Activated CD8-positive, alpha-beta memory T cell treated with anti-CD3 and anti-CD28 coated beads, Interleukin-2, amount 10 ng/mL, durations not matched to agents 7 days and 5 days (primary cell): ENCODE results near the gene FOXF2. TPM values are rescaled to one million over a fixed set of nuclear protein-coding genes. Genes with fewer than 3 reads are reported as not detected.
"Not testable (repeated sequence)": the region's sequence is repeated elsewhere in the genome, so short reads cannot be mapped to it uniquely, and the experiment has no call there.

Experiments
- ATAC-seq: fragments of 150-1000 bp; cut with Tn5 transposase; one replicate; pipeline ENCODE4 v1.10.0; 2021; ENCODE audit warnings: moderate library complexity
- CTCF ChIA-PET: fragments of 350-600 bp; sonication (Branson Sonifier 250); formaldehyde crosslinking; loops from one replicate; lab custom pipeline; 2021; ENCODE audit warnings: antibody characterized with exemption; lab: Charles Lee
- DNase-seq: peaks from one replicate; pipeline ENCODE4 v3.0.0-alpha.2; 2020
- H3K27ac Mint-ChIP-seq: one replicate; pipeline ENCODE4 v1.8.0; 2021; ENCODE audit warnings: mild to moderate bottlenecking, mixed read lengths
- H3K27me3 Mint-ChIP-seq: one replicate; pipeline ENCODE4 v1.8.0; 2021; ENCODE audit warnings: mixed read lengths
- H3K36me3 Mint-ChIP-seq: one replicate; pipeline ENCODE4 v1.8.0; 2021; ENCODE audit warnings: mild to moderate bottlenecking, mixed read lengths
- H3K4me1 Mint-ChIP-seq: one replicate; pipeline ENCODE4 v1.8.0; 2021; ENCODE audit warnings: mixed read lengths
- H3K4me3 Mint-ChIP-seq: one replicate; pipeline ENCODE4 v1.8.0; 2021; ENCODE audit warnings: mild to moderate bottlenecking, moderate library complexity, mixed read lengths
- H3K9me3 Mint-ChIP-seq: one replicate; pipeline ENCODE4 v1.8.0; 2022; ENCODE audit warnings: low read depth, mixed read lengths
- total RNA-seq, 2 experiments: library from RNA; stranded (reverse); gene quantifications; one replicate each; pipeline ENCODE4 v1.2.3, GENCODE V29; 2021

The FOXF2 gene
- not detected for total RNA-seq

GRCh38 chr6:1389369-1390132 is at the start of gene FOXF2:
Gene FOXF2 (plus strand): TSS chr6:1389576. CDS start chr6:1389948, 372 bp downstream.
- H3K4me1 Mint-ChIP-seq = peaks cover 15% of the 10 kb centered on the region
- H3K4me3 Mint-ChIP-seq = no peak within 1 kb of the TSS
- CTCF ChIA-PET = interaction anchor here (0.9 to 1.6 kb wide), 3 partner anchors 8 to 16 kb away, joined by 3 to 4 read pairs (median 3); no protein-coding TSS in a partner anchor
- H3K36me3 Mint-ChIP-seq = no peaks in the 10 kb centered on the region
- no peaks in the 10 kb centered on the region for H3K9me3 Mint-ChIP-seq
- H3K27me3 Mint-ChIP-seq = peaks cover 80% of the 10 kb centered on the region
- no peak within 1 kb of the TSS for H3K27ac Mint-ChIP-seq
- DNase-seq = no peak
- ATAC-seq = no peak

GRCh38 chr6:1346101-1346500 is 43.3 kb upstream of the FOXF2 start:
- no peak for DNase-seq
- CTCF ChIA-PET = no interaction called here
- no peak for ATAC-seq
- H3K27ac Mint-ChIP-seq = no peak overlapping the region
- H3K27me3 Mint-ChIP-seq = peaks cover 26% of the 10 kb centered on the region
- no peaks in the 10 kb centered on the region for H3K4me1 Mint-ChIP-seq
- no peak overlapping the region for H3K4me3 Mint-ChIP-seq
- H3K36me3 Mint-ChIP-seq = no peaks in the 10 kb centered on the region
- peaks cover 6% of the 10 kb centered on the region for H3K9me3 Mint-ChIP-seq

DNA sequence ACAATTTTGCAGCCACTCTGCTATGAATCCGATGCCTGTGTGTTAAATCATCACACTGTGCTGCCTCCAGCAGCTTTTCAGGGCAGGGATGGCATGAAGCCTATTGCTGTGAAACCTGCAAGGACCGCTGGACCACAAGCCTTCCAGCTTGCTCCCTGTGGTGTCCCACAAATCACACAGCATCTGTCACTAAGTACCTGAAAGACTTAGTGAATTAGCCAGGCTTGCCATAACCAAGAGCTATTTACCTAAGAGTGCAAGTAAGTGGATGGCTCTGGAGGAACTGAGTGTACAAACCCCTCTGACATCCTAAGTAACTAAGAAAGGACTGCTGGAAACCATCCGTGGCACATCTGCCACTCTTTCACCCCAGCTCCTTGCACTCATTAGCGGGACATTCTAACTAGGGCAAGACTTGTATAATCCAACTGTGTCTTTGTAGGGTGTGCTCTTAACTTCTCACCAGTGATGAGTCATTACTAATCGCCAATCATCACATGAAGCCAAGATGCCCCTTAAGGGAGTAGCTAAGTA is 42.8 kb upstream of the FOXF2 start:
- peaks cover 27% of the 10 kb centered on the region for H3K27me3 Mint-ChIP-seq
- H3K4me3 Mint-ChIP-seq = no peak overlapping the region
- no peaks in the 10 kb centered on the region for H3K4me1 Mint-ChIP-seq
- no peak for DNase-seq
- no peak for ATAC-seq
- no peak overlapping the region for H3K27ac Mint-ChIP-seq
- CTCF ChIA-PET = no interaction called here
- H3K36me3 Mint-ChIP-seq = peaks cover 2% of the 10 kb centered on the region
- H3K9me3 Mint-ChIP-seq = peaks cover 6% of the 10 kb centered on the region

- Mint-ChIP-seq H3K9me3 (peaks cover 6% of the 10 kb centered on the region), H3K27ac (no peak overlapping the region), H3K4me1 (no peaks in the 10 kb centered on the region), H3K4me3 (no peak overlapping the region), H3K36me3 (peaks cover 2% of the 10 kb centered on the region), H3K27me3 (peaks cover 28% of the 10 kb centered on the region)
- DNase-seq = no peak
- CTCF ChIA-PET = no interaction called here
- no peak for ATAC-seq
These were observed 42.2 kb upstream of the FOXF2 start for GRCh38 chr6:1347161-1347560.

- Mint-ChIP-seq H3K27ac (no peak overlapping the region), H3K9me3 (peaks cover 6% of the 10 kb centered on the region), H3K36me3 (peaks cover 2% of the 10 kb centered on the region), H3K4me1 (no peaks in the 10 kb centered on the region), H3K4me3 (no peak overlapping the region), H3K27me3 (peaks cover 26% of the 10 kb centered on the region)
- no peak for ATAC-seq
- no peak for DNase-seq
- CTCF ChIA-PET = no interaction called here
These were observed 40.7 kb upstream of the FOXF2 start for GRCh38 chr6:1348675-1349074.

DNA sequence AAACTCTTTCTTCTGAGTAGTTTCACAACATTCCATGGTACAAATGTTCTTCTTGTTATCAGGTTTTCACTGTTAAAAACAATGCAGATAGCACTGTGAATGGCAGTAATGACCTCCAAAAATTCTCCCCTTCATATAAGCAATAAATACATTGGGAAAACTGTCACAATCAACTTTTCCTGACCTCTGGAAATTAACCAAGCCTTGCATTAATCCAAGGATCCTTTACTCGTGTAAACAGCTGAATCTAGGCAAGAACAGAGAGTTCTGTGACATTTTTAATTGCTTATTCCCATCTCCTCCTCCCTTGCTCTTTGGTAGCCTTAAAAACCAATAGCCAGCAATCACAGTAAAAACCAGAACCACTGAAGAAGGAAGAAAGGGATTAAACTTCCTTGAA is 39.7 kb upstream of the FOXF2 start:
- no peak overlapping the region for H3K27ac Mint-ChIP-seq

DNA sequence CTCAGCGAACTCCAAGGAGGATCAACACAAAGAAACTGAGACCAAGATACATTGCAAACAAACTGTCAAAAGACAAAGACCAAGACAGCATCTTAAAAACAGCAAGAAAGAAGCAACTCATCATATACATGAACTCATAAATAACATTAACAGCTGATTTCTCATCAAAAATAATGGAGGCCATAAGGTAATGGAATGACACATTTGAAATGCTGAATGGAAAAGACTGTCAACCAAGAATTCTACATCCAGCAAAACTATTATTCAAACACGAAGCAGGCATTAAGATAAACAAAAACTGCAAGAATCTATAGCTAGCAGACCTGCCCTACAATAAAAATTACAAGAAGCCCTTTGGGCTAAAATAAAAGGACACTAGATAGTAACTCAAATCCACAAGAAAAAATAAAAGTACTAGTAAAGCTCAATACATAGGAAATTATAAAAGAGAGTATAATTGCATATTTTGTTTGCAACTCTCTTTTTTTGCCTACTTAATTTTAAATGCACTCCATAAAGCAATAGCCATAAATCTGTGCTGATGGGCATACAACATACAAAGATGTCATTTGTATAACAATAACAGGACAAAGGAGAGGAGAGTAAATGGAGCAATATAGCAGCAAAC is 37.9 kb upstream of the FOXF2 start:
- ATAC-seq = no peak
- peaks cover 33% of the 10 kb centered on the region for H3K27me3 Mint-ChIP-seq
- no peak overlapping the region for H3K27ac Mint-ChIP-seq
- H3K4me1 Mint-ChIP-seq = no peaks in the 10 kb centered on the region
- no peak for DNase-seq
- peaks cover 2% of the 10 kb centered on the region for H3K36me3 Mint-ChIP-seq
- H3K4me3 Mint-ChIP-seq = no peak overlapping the region
- CTCF ChIA-PET = no interaction called here
- peaks cover 6% of the 10 kb centered on the region for H3K9me3 Mint-ChIP-seq

More for the DNA sequence above, 39.7 kb upstream of the FOXF2 start:
- H3K9me3 Mint-ChIP-seq = peaks cover 6% of the 10 kb centered on the region
- no peak for DNase-seq
- no peaks in the 10 kb centered on the region for H3K4me1 Mint-ChIP-seq
- no peak for ATAC-seq
- no peak overlapping the region for H3K4me3 Mint-ChIP-seq
- H3K27me3 Mint-ChIP-seq = peaks cover 31% of the 10 kb centered on the region
- CTCF ChIA-PET = no interaction called here
- peaks cover 2% of the 10 kb centered on the region for H3K36me3 Mint-ChIP-seq

- H3K27ac Mint-ChIP-seq, H3K36me3 Mint-ChIP-seq, DNase-seq, ATAC-seq, H3K9me3 Mint-ChIP-seq, H3K4me3 Mint-ChIP-seq, H3K4me1 Mint-ChIP-seq, CTCF ChIA-PET: not testable (repeated sequence)
- peaks cover 35% of the 10 kb centered on the region for H3K27me3 Mint-ChIP-seq
These were observed 34.3 kb upstream of the FOXF2 start for GRCh38 chr6:1355068-1355467.

DNA sequence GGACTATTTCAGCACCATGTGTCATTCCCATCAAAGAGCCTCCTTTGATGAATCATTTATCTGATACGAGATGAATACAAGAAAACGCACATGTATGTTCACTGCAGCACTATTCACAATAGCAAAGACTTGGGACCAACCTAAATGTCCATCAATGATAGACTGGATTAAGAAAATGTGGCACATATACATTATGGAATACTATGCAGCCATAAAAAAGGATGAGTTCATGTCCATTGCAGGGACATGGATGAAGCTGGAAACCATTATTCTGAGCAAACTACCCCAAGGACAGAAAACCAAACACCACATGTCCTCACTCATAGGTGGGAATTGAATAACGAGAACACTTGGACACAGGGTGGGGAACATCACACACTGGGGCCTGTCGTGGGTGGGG is 27.7 kb upstream of the FOXF2 start:
- H3K4me3 Mint-ChIP-seq, H3K4me1 Mint-ChIP-seq, H3K9me3 Mint-ChIP-seq, H3K36me3 Mint-ChIP-seq, CTCF ChIA-PET, DNase-seq, H3K27ac Mint-ChIP-seq, ATAC-seq: not testable (repeated sequence)
- H3K27me3 Mint-ChIP-seq = peaks cover 47% of the 10 kb centered on the region

DNA sequence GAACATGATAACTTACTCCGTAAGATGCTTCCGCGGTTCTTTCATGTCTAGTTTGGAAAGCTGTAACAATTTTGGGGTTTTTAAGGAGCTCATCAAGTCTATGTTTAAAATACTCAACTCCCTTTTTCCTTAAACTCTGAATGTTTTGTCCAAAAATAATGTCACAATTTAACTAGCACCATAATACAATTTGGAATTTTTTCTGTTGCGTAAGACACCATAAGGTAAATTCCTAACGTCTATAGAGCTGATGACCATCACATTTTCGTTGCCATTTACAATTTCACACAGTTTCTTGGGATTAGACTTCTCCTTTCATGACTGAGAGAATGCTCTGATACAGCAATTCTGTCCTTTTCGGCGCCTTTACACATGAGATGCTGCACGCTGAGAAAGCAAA is 26.7 kb upstream of the FOXF2 start:
- no peak overlapping the region for H3K27ac Mint-ChIP-seq
- H3K27me3 Mint-ChIP-seq = peaks cover 48% of the 10 kb centered on the region
- ATAC-seq (no peak), DNase-seq (no peak)
- H3K9me3 Mint-ChIP-seq = no peaks in the 10 kb centered on the region
- CTCF ChIA-PET = no interaction called here
- H3K4me3 Mint-ChIP-seq = no peak overlapping the region
- H3K36me3 Mint-ChIP-seq = no peaks in the 10 kb centered on the region
- no peaks in the 10 kb centered on the region for H3K4me1 Mint-ChIP-seq

DNA sequence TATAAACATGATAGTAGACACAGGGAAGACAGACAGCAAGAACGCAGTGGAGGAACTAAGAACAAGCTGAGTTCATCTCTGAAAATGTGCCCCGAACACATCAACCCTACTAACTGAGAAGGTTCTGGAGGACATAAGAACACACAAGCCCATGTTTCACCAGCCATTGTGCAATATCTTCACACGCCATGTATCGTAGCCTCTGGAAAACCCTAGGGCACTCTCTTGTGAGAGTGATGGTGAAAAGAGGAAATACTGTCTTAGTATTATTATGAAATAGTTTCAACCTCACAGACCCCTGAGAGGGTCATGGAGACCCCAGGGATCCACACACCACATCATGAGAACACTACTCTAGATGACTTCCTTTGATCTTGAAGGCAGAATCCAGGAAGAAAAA is 26.1 kb upstream of the FOXF2 start:
- H3K36me3 Mint-ChIP-seq = no peaks in the 10 kb centered on the region
- no peak overlapping the region for H3K4me3 Mint-ChIP-seq
- H3K9me3 Mint-ChIP-seq = no peaks in the 10 kb centered on the region
- CTCF ChIA-PET = no interaction called here
- no peak for ATAC-seq
- peaks cover 54% of the 10 kb centered on the region for H3K27me3 Mint-ChIP-seq
- H3K4me1 Mint-ChIP-seq = no peaks in the 10 kb centered on the region
- H3K27ac Mint-ChIP-seq = no peak overlapping the region
- DNase-seq = no peak

DNA sequence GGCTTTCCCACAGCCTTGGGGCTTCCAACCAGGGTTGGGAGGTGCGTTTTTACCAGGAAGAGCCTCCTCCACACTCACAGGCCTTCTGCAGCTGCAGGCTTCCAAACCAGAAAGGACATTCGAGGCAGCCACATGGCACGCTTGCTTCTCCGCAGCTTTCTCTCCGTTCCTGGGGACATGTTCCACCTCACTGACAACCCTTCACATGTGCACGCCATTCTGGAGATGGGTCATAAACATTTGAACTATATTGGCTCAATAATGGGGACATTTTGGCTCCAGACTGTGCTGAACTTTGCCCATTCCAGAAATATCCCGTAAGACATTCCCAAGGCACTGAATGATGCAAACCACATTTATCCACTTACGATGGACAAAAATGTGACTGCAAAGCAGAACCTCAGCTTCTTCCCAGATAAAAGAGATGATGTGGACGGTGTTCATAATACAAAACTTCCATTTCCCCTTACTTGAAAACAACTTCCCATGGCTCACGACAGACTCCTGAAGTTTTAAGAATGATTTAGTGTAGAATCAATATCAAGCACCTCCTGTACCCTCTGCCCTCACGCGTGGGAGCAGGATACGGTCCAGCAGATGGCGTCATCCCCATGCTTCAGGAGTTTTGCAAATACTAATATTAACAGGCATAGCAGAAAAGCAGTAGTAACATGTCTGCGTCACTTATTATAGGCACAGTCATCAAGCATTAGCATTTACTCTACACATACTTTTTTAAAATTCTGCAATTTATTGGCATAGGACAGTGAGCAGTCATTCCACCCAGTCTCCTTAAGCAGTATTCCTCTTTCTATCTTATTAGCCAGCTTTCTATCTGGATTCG is 25.4 kb upstream of the FOXF2 start:
- Mint-ChIP-seq H3K9me3 (no peaks in the 10 kb centered on the region), H3K4me3 (no peak overlapping the region), H3K27ac (no peak overlapping the region), H3K4me1 (no peaks in the 10 kb centered on the region), H3K27me3 (peaks cover 54% of the 10 kb centered on the region), H3K36me3 (no peaks in the 10 kb centered on the region)
- CTCF ChIA-PET = no interaction called here
- ATAC-seq (no peak), DNase-seq (no peak)

- ATAC-seq (no peak), DNase-seq (no peak)
- no peak overlapping the region for H3K27ac Mint-ChIP-seq
- no peaks in the 10 kb centered on the region for H3K4me1 Mint-ChIP-seq
- peaks cover 47% of the 10 kb centered on the region for H3K27me3 Mint-ChIP-seq
- no peak overlapping the region for H3K4me3 Mint-ChIP-seq
- CTCF ChIA-PET = no interaction called here
- no peaks in the 10 kb centered on the region for H3K9me3 Mint-ChIP-seq
- no peaks in the 10 kb centered on the region for H3K36me3 Mint-ChIP-seq
These were observed 24.6 kb upstream of the FOXF2 start for GRCh38 chr6:1364791-1365190.
